Sigmoid colon (tissue), 7 donors: ENCODE results near the gene MOV10. TPM values are rescaled to one million over a fixed set of nuclear protein-coding genes. Genes with fewer than 3 reads are reported as not detected.

Source experiments
- DNase-seq: peaks from one replicate; pipeline ENCODE4 v3.0.0-alpha.2; 2019
- H3K27ac ChIP-seq, 4 donors: fragments of 200-600 bp; sonication (generic); one replicate each; pipeline ENCODE4 v1.5.1; 2016 to 2019; ENCODE audit warnings: mild to moderate bottlenecking in 1 of 4
- H3K27me3 ChIP-seq, 3 donors: fragments of 200-600 bp; sonication (generic); one replicate each; pipeline ENCODE4 v1.5.1; 2019; ENCODE audit warnings: mild to moderate bottlenecking in 1 of 3
- H3K36me3 ChIP-seq, 4 donors: fragments of 200-600 bp; sonication (generic); one replicate each; pipeline ENCODE4 v1.5.1; 2016 to 2019
- H3K4me1 ChIP-seq, 4 donors: fragments of 200-600 bp; sonication (generic); one replicate each; pipeline ENCODE4 v1.5.1; 2017 to 2019
- H3K4me3 ChIP-seq, 4 donors: fragments of 200-600 bp; sonication (generic); one replicate each; pipeline ENCODE4 v1.5.1; 2017 to 2019; ENCODE audit warnings: mild to moderate bottlenecking in 2 of 4, moderate library complexity in 1 of 4
- H3K9me3 ChIP-seq, 4 donors: fragments of 200-600 bp in 3 of 4; sonication (generic) in 3 of 4; one replicate each; pipeline versions ENCODE4 v1.5.1 to v1.6.1; 2013 to 2019
- CTCF ChIP-seq, 4 experiments: fragments of 450-650 bp in 3 of 4; fragments of 200-600 bp in 1 of 4; IDR thresholded peaks; one replicate each; pipeline ENCODE4 v1.5.1; 2016 to 2019; ENCODE audit warnings: antibody characterized with exemption in 4 of 4, mild to moderate bottlenecking in 3 of 4, moderate library complexity in 2 of 4
- EP300 ChIP-seq, 4 donors: sonication (generic); formaldehyde crosslinking; IDR thresholded peaks; one replicate each; pipeline ENCODE4 v1.6.1; 2017; ENCODE audit warnings: antibody characterized with exemption in 4 of 4
- POLR2A ChIP-seq, 2 donors: fragments of 450-650 bp; IDR thresholded peaks; one replicate each; pipeline ENCODE4 v1.6.1; 2016; ENCODE audit warnings: antibody characterized with exemption in 2 of 2, mild to moderate bottlenecking in 2 of 2, moderate library complexity in 2 of 2
- POLR2AphosphoS5 ChIP-seq, 4 donors: sonication (generic); formaldehyde crosslinking; IDR thresholded peaks; one replicate each; pipeline ENCODE4 v1.6.1; 2017; ENCODE audit warnings: antibody characterized with exemption in 4 of 4
- WGBS, 2 donors: extraction: QIAGEN DNeasy Blood & Tissue Kit; methylation state at CpG; one replicate each; pipeline ENCODE4 v1.1.7; 2013; 5-methylcytosine and 5-hydroxymethylcytosine counted together
- intact Hi-C: fragments of 100-400 bp; cut with DNase I; formaldehyde crosslinking; loops from one replicate; pipeline ENCODE4 v1.15.1; 2023
- polyA plus RNA-seq, 3 donors: library from polyadenylated mRNA; stranded (reverse); fragments of 200-250 nt; gene quantifications; one replicate each; pipeline ENCODE4 v1.2.3, GENCODE V29; 2013
- total RNA-seq, 4 donors: library from RNA; depleted of rRNA; stranded (reverse); fragments of >200 nt; gene quantifications; one replicate each; pipeline ENCODE4 v1.1.0, GENCODE V29; 2016
- donor health status: healthy with polysubstance abuse.
- donor health status: Bipolar disorder and iron deficiency.
- donor health status: healthy.

Gene MOV10
- total and polyA plus RNA-seq, 7 donors, result 16.5 to 60.1 (median 28.8) TPM

- TF ChIP-seq EP300 (IDR thresholded peaks at IDR 0.05) (no peak), POLR2AphosphoS5 (IDR thresholded peaks at IDR 0.05) (no peak), CTCF (IDR thresholded peaks at IDR 0.05) (no peak), POLR2A (IDR thresholded peaks at IDR 0.05) (no peak)
- no peaks in the 10 kb centered on the region for H3K9me3 ChIP-seq
- intact Hi-C loops, result no loop called here
- H3K27me3 ChIP-seq, result no peaks in the 10 kb centered on the region
- DNase-seq, result no peak
- WGBS, 2 donors, result 80 to 94% methylated on average over 3 of the region's 3 CpGs
- peaks cover 0 to 24% (median 21%) of the 10 kb centered on the region in 4 donors for H3K4me1 ChIP-seq
- H3K4me3 ChIP-seq, result no peak overlapping the region
- peaks cover 0 to 4% (median 0%) of the 10 kb centered on the region in 4 donors for H3K36me3 ChIP-seq
- H3K27ac ChIP-seq, result no peak overlapping the region
Measured at GRCh38 chr1:112676543-112676942, 2.1 kb downstream of the MOV10 start.

- intact Hi-C loops, result no loop called here
- no peaks in the 10 kb centered on the region for H3K36me3 ChIP-seq
- no peaks in the 10 kb centered on the region for H3K9me3 ChIP-seq
- TF ChIP-seq EP300 (IDR thresholded peaks at IDR 0.05) (no peak), POLR2A (IDR thresholded peaks at IDR 0.05) (no peak), CTCF (IDR thresholded peaks at IDR 0.05) (no peak), POLR2AphosphoS5 (IDR thresholded peaks at IDR 0.05) (no peak)
- no peaks in the 10 kb centered on the region for H3K27me3 ChIP-seq
- H3K27ac ChIP-seq, result no peak overlapping the region
- WGBS, 2 donors, result 97 to 98% methylated on average over 4 of the region's 4 CpGs
- no peak overlapping the region for H3K4me3 ChIP-seq
- peaks cover 0 to 24% (median 21%) of the 10 kb centered on the region in 4 donors for H3K4me1 ChIP-seq
- no peak for DNase-seq
Measured at GRCh38 chr1:112677501-112677900, 3.0 kb downstream of the MOV10 start.

- Histone ChIP-seq H3K4me3 (no peak overlapping the region), H3K27ac (no peak overlapping the region), H3K27me3 (no peaks in the 10 kb centered on the region), H3K36me3 (no peaks in the 10 kb centered on the region), H3K9me3 (no peaks in the 10 kb centered on the region), H3K4me1 (peaks cover 0 to 18% (median 18%) of the 10 kb centered on the region in 4 donors)
- intact Hi-C loops, result no loop called here
- WGBS, 2 donors, result 89 to 91% methylated on average over 3 of the region's 3 CpGs
- no peak for DNase-seq
- TF ChIP-seq POLR2AphosphoS5 (IDR thresholded peaks at IDR 0.05) (no peak), CTCF (IDR thresholded peaks at IDR 0.05) (no peak), EP300 (IDR thresholded peaks at IDR 0.05) (no peak), POLR2A (IDR thresholded peaks at IDR 0.05) (no peak)
Measured at GRCh38 chr1:112678605-112679004, 4.1 kb downstream of the MOV10 start.

- Histone ChIP-seq H3K36me3 (peaks cover 0 to 27% (median 9%) of the 10 kb centered on the region in 4 donors), H3K9me3 (no peaks in the 10 kb centered on the region), H3K27me3 (no peaks in the 10 kb centered on the region), H3K4me3 (no peak overlapping the region), H3K4me1 (peaks cover 0 to 9% (median 3%) of the 10 kb centered on the region in 4 donors), H3K27ac (no peak overlapping the region)
- 93% methylated on average over 5 of the region's 5 CpGs for WGBS, 2 donors
- no peak for DNase-seq
- intact Hi-C loops, result no loop called here
- TF ChIP-seq EP300 (IDR thresholded peaks at IDR 0.05) (no peak), CTCF (IDR thresholded peaks at IDR 0.05) (no peak), POLR2A (IDR thresholded peaks at IDR 0.05) (no peak), POLR2AphosphoS5 (IDR thresholded peaks at IDR 0.05) (no peak)
Measured at GRCh38 chr1:112685913-112686312, 11.5 kb downstream of the MOV10 start.

GRCh38 chr1:112686417-112686816, 12.0 kb downstream of the MOV10 start:
- TF ChIP-seq EP300 (IDR thresholded peaks at IDR 0.05) (no peak), POLR2A (IDR thresholded peaks at IDR 0.05) (no peak), POLR2AphosphoS5 (IDR thresholded peaks at IDR 0.05) (no peak), CTCF (IDR thresholded peaks at IDR 0.05) (no peak)
- Histone ChIP-seq H3K4me1 (peaks cover 0 to 9% (median 3%) of the 10 kb centered on the region in 4 donors), H3K27ac (no peak overlapping the region), H3K9me3 (no peaks in the 10 kb centered on the region), H3K4me3 (no peak overlapping the region), H3K36me3 (peaks cover 1 to 32% (median 10%) of the 10 kb centered on the region in 4 donors), H3K27me3 (no peaks in the 10 kb centered on the region)
- intact Hi-C loops, result no loop called here
- DNase-seq, result no peak
- 71 to 79% methylated on average over 3 of the region's 3 CpGs for WGBS, 2 donors
